ENCODE results near the gene EHMT1.

EHMT1 gene

GRCh38 chr9:137682428-137683105 lies 63.8 kb downstream of the EHMT1 start:
- Histone ChIP-seq H3K36me3 (ENCODE audit: control insufficient read depth, insufficient read depth, low read length) (no peaks in the 10 kb centered on the region), H3K9ac (ENCODE audit: low read depth, low read length) (no peak overlapping the region), H3K9me3 (ENCODE audit: control insufficient read depth, insufficient read depth, low read length) (no peaks in the 10 kb centered on the region), H3K27me3 (ENCODE audit: control insufficient read depth, insufficient read depth, low read length) (no peaks in the 10 kb centered on the region), H3K4me3 (ENCODE audit: low read depth, low read length) (no peak overlapping the region), H3K4me1 (ENCODE audit: control insufficient read depth, insufficient read depth, low read length) (peaks cover 40% of the 10 kb centered on the region)

GRCh38 chr9:137683262-137683864 lies 64.6 kb downstream of the EHMT1 start:
- Histone ChIP-seq H3K4me1 (ENCODE audit: control insufficient read depth, insufficient read depth, low read length) (peaks cover 40% of the 10 kb centered on the region), H3K36me3 (ENCODE audit: control insufficient read depth, insufficient read depth, low read length) (no peaks in the 10 kb centered on the region), H3K9me3 (ENCODE audit: control insufficient read depth, insufficient read depth, low read length) (no peaks in the 10 kb centered on the region), H3K27me3 (ENCODE audit: control insufficient read depth, insufficient read depth, low read length) (no peaks in the 10 kb centered on the region), H3K9ac (ENCODE audit: low read depth, low read length) (no peak overlapping the region), H3K4me3 (ENCODE audit: low read depth, low read length) (no peak overlapping the region)

- Histone ChIP-seq H3K4me3 (ENCODE audit: low read depth, low read length) (no peak overlapping the region), H3K27me3 (ENCODE audit: control insufficient read depth, insufficient read depth, low read length) (no peaks in the 10 kb centered on the region), H3K4me1 (ENCODE audit: control insufficient read depth, insufficient read depth, low read length) (peaks cover 40% of the 10 kb centered on the region), H3K9me3 (ENCODE audit: control insufficient read depth, insufficient read depth, low read length) (no peaks in the 10 kb centered on the region), H3K9ac (ENCODE audit: low read depth, low read length) (no peak overlapping the region), H3K36me3 (ENCODE audit: control insufficient read depth, insufficient read depth, low read length) (no peaks in the 10 kb centered on the region)
These were observed 66.4 kb downstream of the EHMT1 start for GRCh38 chr9:137685035-137685740.

- H3K4me1 ChIP-seq (ENCODE audit: control insufficient read depth, insufficient read depth, low read length) = peaks cover 33% of the 10 kb centered on the region
- H3K9me3 ChIP-seq (ENCODE audit: control insufficient read depth, insufficient read depth, low read length) = no peaks in the 10 kb centered on the region
- no peaks in the 10 kb centered on the region for H3K27me3 ChIP-seq (ENCODE audit: control insufficient read depth, insufficient read depth, low read length)
- H3K9ac ChIP-seq (ENCODE audit: low read depth, low read length) = no peak overlapping the region
- no peaks in the 10 kb centered on the region for H3K36me3 ChIP-seq (ENCODE audit: control insufficient read depth, insufficient read depth, low read length)
- no peak overlapping the region for H3K4me3 ChIP-seq (ENCODE audit: low read depth, low read length)
These were observed 67.1 kb downstream of the EHMT1 start for GRCh38 chr9:137685741-137686420.

GRCh38 chr9:137688261-137688660 lies 69.5 kb downstream of the EHMT1 start:
- no peaks in the 10 kb centered on the region for H3K27me3 ChIP-seq (ENCODE audit: control insufficient read depth, insufficient read depth, low read length)
- peaks cover 21% of the 10 kb centered on the region for H3K4me1 ChIP-seq (ENCODE audit: control insufficient read depth, insufficient read depth, low read length)
- H3K4me3 ChIP-seq (ENCODE audit: low read depth, low read length) = no peak overlapping the region
- H3K9ac ChIP-seq (ENCODE audit: low read depth, low read length) = no peak overlapping the region
- H3K9me3 ChIP-seq (ENCODE audit: control insufficient read depth, insufficient read depth, low read length) = no peaks in the 10 kb centered on the region
- no peaks in the 10 kb centered on the region for H3K36me3 ChIP-seq (ENCODE audit: control insufficient read depth, insufficient read depth, low read length)

GRCh38 chr9:137688725-137689124 lies 69.9 kb downstream of the EHMT1 start:
- Histone ChIP-seq H3K27me3 (ENCODE audit: control insufficient read depth, insufficient read depth, low read length) (no peaks in the 10 kb centered on the region), H3K4me1 (ENCODE audit: control insufficient read depth, insufficient read depth, low read length) (peaks cover 18% of the 10 kb centered on the region), H3K36me3 (ENCODE audit: control insufficient read depth, insufficient read depth, low read length) (no peaks in the 10 kb centered on the region), H3K9ac (ENCODE audit: low read depth, low read length) (no peak overlapping the region), H3K4me3 (ENCODE audit: low read depth, low read length) (no peak overlapping the region), H3K9me3 (ENCODE audit: control insufficient read depth, insufficient read depth, low read length) (no peaks in the 10 kb centered on the region)

- Histone ChIP-seq H3K4me3 (ENCODE audit: low read depth, low read length) (no peak overlapping the region), H3K4me1 (ENCODE audit: control insufficient read depth, insufficient read depth, low read length) (peaks cover 16% of the 10 kb centered on the region), H3K9me3 (ENCODE audit: control insufficient read depth, insufficient read depth, low read length) (no peaks in the 10 kb centered on the region), H3K9ac (ENCODE audit: low read depth, low read length) (no peak overlapping the region), H3K36me3 (ENCODE audit: control insufficient read depth, insufficient read depth, low read length) (no peaks in the 10 kb centered on the region), H3K27me3 (ENCODE audit: control insufficient read depth, insufficient read depth, low read length) (no peaks in the 10 kb centered on the region)
These were observed 71.1 kb downstream of the EHMT1 start for GRCh38 chr9:137689745-137690529.

GRCh38 chr9:137690930-137691645 lies 72.3 kb downstream of the EHMT1 start:
- Histone ChIP-seq H3K36me3 (ENCODE audit: control insufficient read depth, insufficient read depth, low read length) (no peaks in the 10 kb centered on the region), H3K9me3 (ENCODE audit: control insufficient read depth, insufficient read depth, low read length) (no peaks in the 10 kb centered on the region), H3K4me1 (ENCODE audit: control insufficient read depth, insufficient read depth, low read length) (peaks cover 22% of the 10 kb centered on the region), H3K27me3 (ENCODE audit: control insufficient read depth, insufficient read depth, low read length) (no peaks in the 10 kb centered on the region), H3K4me3 (ENCODE audit: low read depth, low read length) (no peak overlapping the region), H3K9ac (ENCODE audit: low read depth, low read length) (no peak overlapping the region)

GRCh38 chr9:137691646-137692351 lies 73.0 kb downstream of the EHMT1 start:
- Histone ChIP-seq H3K4me3 (ENCODE audit: low read depth, low read length) (no peak overlapping the region), H3K27me3 (ENCODE audit: control insufficient read depth, insufficient read depth, low read length) (no peaks in the 10 kb centered on the region), H3K4me1 (ENCODE audit: control insufficient read depth, insufficient read depth, low read length) (peaks cover 22% of the 10 kb centered on the region), H3K36me3 (ENCODE audit: control insufficient read depth, insufficient read depth, low read length) (no peaks in the 10 kb centered on the region), H3K9ac (ENCODE audit: low read depth, low read length) (no peak overlapping the region), H3K9me3 (ENCODE audit: control insufficient read depth, insufficient read depth, low read length) (no peaks in the 10 kb centered on the region)

- Histone ChIP-seq H3K27me3 (ENCODE audit: control insufficient read depth, insufficient read depth, low read length) (no peaks in the 10 kb centered on the region), H3K36me3 (ENCODE audit: control insufficient read depth, insufficient read depth, low read length) (no peaks in the 10 kb centered on the region), H3K9me3 (ENCODE audit: control insufficient read depth, insufficient read depth, low read length) (no peaks in the 10 kb centered on the region), H3K4me3 (ENCODE audit: low read depth, low read length) (no peak overlapping the region), H3K4me1 (ENCODE audit: control insufficient read depth, insufficient read depth, low read length) (peaks cover 19% of the 10 kb centered on the region), H3K9ac (ENCODE audit: low read depth, low read length) (peak overlapping the region; percentile 24)
These were observed 75.6 kb downstream of the EHMT1 start for GRCh38 chr9:137694236-137694959.

Measured in iPS-15b (cell line).